Measurements from ENCODE around the gene EVA1B.

- no peak for TF ChIP-seq PATZ1 (CRISPR knock-in tag; IDR thresholded peaks at IDR 0.05; ENCODE audit: borderline replicate concordance)
- TF ChIP-seq CSDC2 (CRISPR knock-in tag; IDR thresholded peaks at IDR 0.05): no peak
- TF ChIP-seq OSR1 (CRISPR knock-in tag; IDR thresholded peaks at IDR 0.05): no peak
- TF ChIP-seq TSHZ2 (CRISPR knock-in tag; IDR thresholded peaks at IDR 0.05): no peak
- TF ChIP-seq POU6F1 (CRISPR knock-in tag; IDR thresholded peaks at IDR 0.05; ENCODE audit: borderline replicate concordance, low read depth): no peak
Observed at GRCh38 chr1:36307601-36308330, 15.7 kb downstream of the EVA1B start.

Measured in SK-N-SH treated with all-trans-retinoic acid at 6 μM for 48 hours (cell line).